HL-60 (cell line): ENCODE data around the gene RBM23.

Experiments
- DNase-seq, 2 experiments: peaks; one replicate each; pipeline ENCODE4 v3.0.0-alpha.2; 2010 to 2020; ENCODE audit warnings: low read depth in 1 of 2, low spot score in 1 of 2
- H3K27ac ChIP-seq: fragments of 250-450 bp; sonication (Bioruptor Pico); replicated peaks from 2 replicates; pipeline ENCODE4 v1.5.1; 2020; ENCODE audit warnings: mild to moderate bottlenecking, moderate library complexity
- H3K27me3 ChIP-seq: fragments of 250-450 bp; sonication (Bioruptor Pico); 2 replicates; pipeline ENCODE4 v1.5.1; 2021; ENCODE audit warnings: mild to moderate bottlenecking, moderate library complexity; ENCODE audit not compliant: insufficient read depth, poor library complexity, severe bottlenecking
- H3K4me3 ChIP-seq: replicated peaks from 2 replicates; pipeline ENCODE4 v1.5.1; 2011; ENCODE audit warnings: mild to moderate bottlenecking, control low read depth, low read length; ENCODE audit not compliant: insufficient read depth
- GABPA ChIP-seq: IDR thresholded peaks from 2 replicates; pipeline ENCODE4 v1.6.1; 2012; ENCODE audit warnings: low read depth
- POLR2AphosphoS5 ChIP-seq: IDR thresholded peaks from 2 replicates; pipeline ENCODE4 v1.6.1; 2012; ENCODE audit warnings: low read depth
- REST ChIP-seq: IDR thresholded peaks from 2 replicates; pipeline ENCODE4 v1.6.1; 2012; ENCODE audit warnings: low read depth; ENCODE audit not compliant: insufficient replicate concordance
- SPI1 ChIP-seq: IDR thresholded peaks from 2 replicates; pipeline ENCODE4 v1.6.1; 2012; ENCODE audit warnings: low read depth, mild to moderate bottlenecking, borderline replicate concordance
- TF ChIP-seq, protein P1 (sequence below): IDR thresholded peaks from one replicate; pipeline ENCODE4 v1.5.1; 2011; ENCODE audit warnings: low read length, control low read depth, inconsistent platforms; ENCODE audit not compliant: insufficient read depth

The RBM23 gene

GRCh38 chr14:22910916-22911315, 8.0 kb downstream of the RBM23 start:
- TF ChIP-seq SPI1 = no peak
- Histone ChIP-seq H3K27me3 (no peaks in the 10 kb centered on the region), H3K4me3 (no peak overlapping the region), H3K27ac (no peak overlapping the region)
- no peak for DNase-seq

- no peak for TF ChIP-seq SPI1
- TF ChIP-seq POLR2AphosphoS5 = no peak
- no peak for TF ChIP-seq REST
- TF ChIP-seq GABPA = no peak
- TF ChIP-seq, protein P1, sequence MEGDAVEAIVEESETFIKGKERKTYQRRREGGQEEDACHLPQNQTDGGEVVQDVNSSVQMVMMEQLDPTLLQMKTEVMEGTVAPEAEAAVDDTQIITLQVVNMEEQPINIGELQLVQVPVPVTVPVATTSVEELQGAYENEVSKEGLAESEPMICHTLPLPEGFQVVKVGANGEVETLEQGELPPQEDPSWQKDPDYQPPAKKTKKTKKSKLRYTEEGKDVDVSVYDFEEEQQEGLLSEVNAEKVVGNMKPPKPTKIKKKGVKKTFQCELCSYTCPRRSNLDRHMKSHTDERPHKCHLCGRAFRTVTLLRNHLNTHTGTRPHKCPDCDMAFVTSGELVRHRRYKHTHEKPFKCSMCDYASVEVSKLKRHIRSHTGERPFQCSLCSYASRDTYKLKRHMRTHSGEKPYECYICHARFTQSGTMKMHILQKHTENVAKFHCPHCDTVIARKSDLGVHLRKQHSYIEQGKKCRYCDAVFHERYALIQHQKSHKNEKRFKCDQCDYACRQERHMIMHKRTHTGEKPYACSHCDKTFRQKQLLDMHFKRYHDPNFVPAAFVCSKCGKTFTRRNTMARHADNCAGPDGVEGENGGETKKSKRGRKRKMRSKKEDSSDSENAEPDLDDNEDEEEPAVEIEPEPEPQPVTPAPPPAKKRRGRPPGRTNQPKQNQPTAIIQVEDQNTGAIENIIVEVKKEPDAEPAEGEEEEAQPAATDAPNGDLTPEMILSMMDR = no peak
- Histone ChIP-seq H3K27me3 (no peaks in the 10 kb centered on the region), H3K4me3 (no peak overlapping the region), H3K27ac (no peak overlapping the region)
- DNase-seq = peak in 1 of 2 experiments; percentile 32
Measured at GRCh38 chr14:22908601-22909000, 10.3 kb downstream of the RBM23 start.

DNA sequence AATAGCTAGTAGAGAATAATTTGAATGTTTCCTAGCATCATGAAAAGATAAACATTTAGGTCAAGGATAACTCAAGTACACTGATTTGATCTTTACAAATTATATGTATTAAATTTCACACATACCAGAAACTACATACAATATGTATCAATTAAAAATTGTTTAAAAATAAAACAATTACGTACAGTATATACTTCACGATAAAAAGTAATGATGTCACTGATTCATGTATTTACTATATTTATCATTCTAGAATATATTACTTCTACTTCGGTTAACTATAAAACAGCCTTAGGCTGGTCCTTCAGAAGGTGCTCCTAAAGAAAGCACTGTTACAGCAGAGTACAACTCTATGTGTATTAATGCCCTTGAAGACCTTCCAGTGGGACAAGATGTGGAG, 11.5 kb downstream of the RBM23 start:
- DNase-seq = no peak
- Histone ChIP-seq H3K4me3 (no peak overlapping the region), H3K27me3 (no peaks in the 10 kb centered on the region), H3K27ac (no peak overlapping the region)
- TF ChIP-seq GABPA (no peak), POLR2AphosphoS5 (no peak), SPI1 (no peak), REST (no peak)
- TF ChIP-seq, protein P1 = no peak

DNA sequence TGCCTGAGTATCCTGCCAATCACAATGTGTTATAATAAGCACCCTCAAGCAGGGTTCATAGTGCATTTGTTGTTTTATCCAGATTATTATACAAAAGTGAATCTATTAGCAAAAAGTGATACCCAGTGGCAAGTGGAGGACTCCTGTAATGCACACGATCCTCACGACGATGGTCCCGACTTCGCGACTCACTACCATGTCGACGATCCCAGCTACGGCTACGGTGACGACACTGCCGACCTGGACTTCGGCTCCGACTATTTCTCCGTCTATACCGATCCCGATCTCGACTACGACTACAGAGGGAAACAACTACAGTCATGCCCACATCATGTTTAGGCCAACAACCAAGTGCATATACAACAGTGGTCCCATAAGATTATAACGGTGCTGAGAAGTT, 12.9 kb downstream of the RBM23 start:
- Histone ChIP-seq H3K27ac (no peak overlapping the region), H3K27me3 (no peaks in the 10 kb centered on the region), H3K4me3 (no peak overlapping the region)
- no peak for DNase-seq
- TF ChIP-seq POLR2AphosphoS5 (no peak), GABPA (no peak), SPI1 (no peak), REST (no peak)
- TF ChIP-seq, protein P1 = no peak
